GM18508 (cell line): ENCODE measurements around the gene PICALM.

Experiments used
- ATAC-seq: cut with Tn5 transposase; IDR thresholded peaks from one replicate; pipeline ENCODE4 v1.9.1; 2021; ENCODE audit warnings: moderate number of reproducible peaks; ENCODE audit not compliant: insufficient read depth, unreplicated experiment

The PICALM gene

DNA sequence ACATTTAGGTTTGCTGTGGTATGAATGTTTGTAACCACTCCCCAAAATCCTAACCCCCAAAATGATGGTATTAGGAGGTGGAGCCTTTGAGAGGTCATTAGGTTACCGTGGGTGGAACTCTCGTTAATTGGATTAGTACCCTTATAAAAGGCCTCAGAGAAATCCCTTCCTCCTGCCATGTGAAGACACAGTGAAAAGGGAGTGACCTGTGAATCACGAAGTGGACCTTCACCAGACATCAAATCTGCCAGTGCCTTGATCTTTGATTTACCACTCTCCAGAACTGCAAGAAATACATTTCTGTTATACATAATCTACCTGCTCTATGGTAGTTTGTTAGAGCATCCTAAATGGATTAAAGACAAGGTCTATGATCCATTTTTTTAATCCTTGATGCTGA is 12.6 kb upstream of the PICALM start:
- no peak for ATAC-seq

DNA sequence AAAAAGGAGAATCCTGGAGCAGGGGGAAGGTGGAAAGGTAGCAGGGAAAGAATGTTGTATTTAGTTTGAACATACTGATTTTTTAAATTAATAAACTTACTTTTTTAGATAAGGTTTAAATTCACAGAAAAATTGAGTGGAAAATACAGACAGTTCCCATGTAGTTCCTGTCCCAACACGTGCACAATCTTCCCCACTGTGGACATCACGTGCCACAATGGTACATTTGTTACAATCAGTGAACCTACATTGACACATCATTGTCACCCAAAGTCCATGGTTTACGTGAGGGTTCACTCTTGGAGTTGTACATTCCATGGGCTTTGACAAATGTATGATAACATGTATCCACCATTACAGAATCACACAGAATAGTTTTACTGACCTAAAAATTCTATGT is 10.5 kb upstream of the PICALM start:
- no peak for ATAC-seq

DNA sequence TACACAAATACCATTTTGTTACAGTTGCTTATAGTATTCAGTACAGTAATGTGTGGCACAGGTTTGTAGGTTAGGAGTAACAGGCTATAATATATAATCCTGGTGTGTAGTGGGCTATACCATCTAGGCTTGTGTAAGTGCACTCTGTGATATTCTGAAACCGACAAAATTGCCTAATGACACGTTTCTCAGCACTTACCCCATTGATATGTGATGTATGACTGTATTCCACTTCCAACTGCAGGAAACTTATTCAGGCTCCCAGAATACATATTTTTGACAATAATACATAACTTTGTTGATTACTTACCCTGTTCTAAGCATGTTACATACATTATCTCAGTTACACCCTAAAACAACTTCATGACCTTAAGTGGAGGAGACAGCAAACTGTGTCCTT is 5.1 kb upstream of the PICALM start:
- ATAC-seq = no peak

- no peak for ATAC-seq
These were observed 3.3 kb upstream of the PICALM start for GRCh38 chr11:86072211-86072610.

GRCh38 chr11:86070142-86071056 is 1.5 kb upstream of the PICALM start:
- ATAC-seq = no peak

DNA sequence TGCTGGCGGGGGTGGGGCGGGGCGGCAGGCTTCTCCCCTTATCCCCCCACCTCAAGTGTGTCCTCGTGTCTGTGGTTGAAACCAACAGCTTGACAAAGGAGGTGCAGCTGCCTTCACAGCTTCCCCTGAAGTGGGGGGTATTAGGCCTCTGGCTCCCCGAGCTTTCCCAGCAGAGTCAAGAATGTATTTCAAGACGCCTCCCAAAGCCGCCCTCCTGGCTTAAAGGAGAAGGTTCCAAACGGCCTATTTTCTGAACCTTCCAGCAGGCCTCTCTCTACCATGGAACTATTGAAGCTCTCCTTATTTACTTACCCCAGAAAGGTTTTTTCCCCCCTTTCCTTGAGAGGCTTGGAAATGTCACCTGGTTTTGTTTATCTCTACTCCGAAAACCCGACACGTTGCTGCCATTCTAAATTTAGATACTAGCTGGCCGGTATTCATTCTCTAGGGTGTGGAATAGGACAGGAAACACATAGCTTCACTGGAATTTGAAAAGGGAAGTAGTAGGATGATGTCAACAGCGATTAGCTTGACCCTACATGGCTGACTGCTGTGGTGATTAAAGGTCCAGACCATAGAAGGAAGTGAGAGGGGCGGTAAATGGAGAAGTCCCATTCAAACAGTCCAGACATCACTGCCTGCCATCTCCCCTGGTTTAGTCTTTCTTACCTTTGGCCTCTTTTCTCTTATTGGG is 671 bp upstream of the PICALM start:
- peak; percentile 31 for ATAC-seq

GRCh38 chr11:86068138-86068871 is 579 bp downstream of the PICALM start:
- ATAC-seq = peak; percentile 1

GRCh38 chr11:86067851-86068137 is 1.1 kb downstream of the PICALM start:
- ATAC-seq = no peak

GRCh38 chr11:86067009-86067850 is 1.7 kb downstream of the PICALM start:
- ATAC-seq = no peak

GRCh38 chr11:86066657-86067008 is 2.3 kb downstream of the PICALM start:
- no peak for ATAC-seq

GRCh38 chr11:86066033-86066432 is 2.9 kb downstream of the PICALM start:
- no peak for ATAC-seq

DNA sequence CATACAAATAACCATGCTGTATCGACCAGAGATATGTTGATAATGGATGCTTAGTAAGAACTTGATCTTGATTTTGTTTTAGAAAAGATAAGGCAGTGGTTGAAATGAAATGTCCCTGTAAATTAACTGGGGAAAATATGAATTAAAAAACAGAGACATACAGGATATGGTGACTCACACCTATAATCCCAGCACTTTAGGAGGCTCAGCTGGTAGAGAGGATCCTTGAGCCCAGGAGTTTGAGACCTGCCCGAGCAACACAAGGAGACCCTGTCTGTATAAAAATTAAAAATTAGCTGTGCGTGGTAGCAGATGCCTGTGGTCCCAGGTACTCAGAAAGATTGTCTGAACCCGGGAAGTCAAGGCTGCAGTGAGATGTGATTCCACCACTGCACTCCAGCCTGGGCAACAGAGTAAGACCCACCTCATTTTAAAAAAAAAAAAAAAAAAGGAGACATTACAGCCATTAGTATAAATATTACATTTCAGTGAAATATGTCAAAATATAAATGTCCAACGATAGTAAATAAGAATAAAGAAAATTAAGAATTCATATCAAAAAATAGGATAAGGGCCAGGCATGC is 4.6 kb downstream of the PICALM start:
- ATAC-seq = no peak

DNA sequence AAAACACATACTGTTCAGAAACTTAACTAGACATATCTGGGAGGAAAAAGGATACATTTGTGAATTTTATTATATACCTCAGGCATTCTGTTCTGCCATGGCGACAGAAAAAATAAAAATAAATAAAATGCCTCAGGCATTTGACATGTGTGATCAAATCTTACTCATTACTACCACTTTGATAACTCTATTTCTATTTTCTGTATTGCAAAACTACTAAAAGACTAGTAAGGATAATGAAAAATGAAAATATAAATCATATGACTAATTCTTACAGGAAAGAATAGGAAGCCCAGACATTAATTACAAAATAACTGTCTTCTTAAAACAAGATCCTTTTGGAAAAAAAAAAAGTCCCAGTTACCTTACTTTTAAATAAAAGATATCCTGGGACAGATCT is 5.3 kb downstream of the PICALM start:
- ATAC-seq = no peak

DNA sequence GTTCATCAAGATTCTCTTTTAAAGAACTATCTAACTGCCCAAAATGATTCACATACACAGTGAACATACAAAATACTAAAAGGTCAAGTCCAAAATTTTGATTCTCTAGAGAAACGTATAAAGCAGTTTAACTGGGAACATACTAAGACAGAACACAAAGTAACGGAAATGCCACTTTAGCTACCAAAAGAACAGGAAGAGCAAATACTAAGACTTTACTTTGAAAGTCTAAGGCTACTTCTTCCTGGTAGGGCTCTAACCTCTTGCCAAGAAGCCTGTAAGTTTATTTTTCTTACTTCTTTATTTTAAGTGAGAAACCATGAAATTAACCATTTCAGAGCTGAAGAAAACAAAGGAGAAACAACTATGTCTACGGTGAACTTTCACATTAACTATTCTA is 6.2 kb downstream of the PICALM start:
- ATAC-seq = no peak

- no peak for ATAC-seq
These were observed 7.2 kb downstream of the PICALM start for GRCh38 chr11:86061483-86062205.

GRCh38 chr11:86060544-86060943 is 8.3 kb downstream of the PICALM start:
- no peak for ATAC-seq

- no peak for ATAC-seq
These were observed 10.5 kb downstream of the PICALM start for GRCh38 chr11:86058360-86058759.

GRCh38 chr11:86056351-86056854 is 12.5 kb downstream of the PICALM start:
- no peak for ATAC-seq
